Thyroid gland (tissue), 4 donors: Measurements from ENCODE around the gene CAPZB. TPM values are rescaled to one million over a fixed set of nuclear protein-coding genes. Genes with fewer than 3 reads are reported as not detected.

ENCODE experiments used
- DNase-seq, 2 donors: peaks; one replicate each; pipeline ENCODE4 v3.0.0-alpha.2; 2019
- H3K27ac ChIP-seq, 3 donors: fragments of 200-600 bp; sonication (generic); 1 replicate in 2 of 3; 2 replicates in 1 of 3; pipeline ENCODE4 v1.5.1; 2016 to 2019; ENCODE audit warnings: mild to moderate bottlenecking in 1 of 3, moderate library complexity in 1 of 3
- H3K27me3 ChIP-seq: fragments of 200-600 bp; sonication (generic); one replicate; pipeline ENCODE4 v1.5.1; 2019
- H3K36me3 ChIP-seq, 2 donors: fragments of 200-600 bp; sonication (generic); one replicate each; pipeline ENCODE4 v1.5.1; 2016 to 2019
- H3K4me1 ChIP-seq, 2 donors: fragments of 200-600 bp; sonication (generic); one replicate each; pipeline ENCODE4 v1.5.1; 2017 to 2019
- H3K4me3 ChIP-seq, 3 donors: fragments of 200-600 bp; sonication (generic); replicated peaks in 1 of 3; 1 replicate in 2 of 3; 2 replicates in 1 of 3; pipeline ENCODE4 v1.5.1; 2016; ENCODE audit warnings: mild to moderate bottlenecking in 1 of 3
- H3K9me3 ChIP-seq: fragments of 200-600 bp; sonication (generic); one replicate; pipeline ENCODE4 v1.5.1; 2017
- CTCF ChIP-seq, 6 experiments: fragments of 200-600 bp in 3 of 6; fragments of 450-650 bp in 3 of 6; sonication (generic) in 3 of 6; IDR thresholded peaks; one replicate each; pipeline ENCODE4 v1.5.1; 2016 to 2019; ENCODE audit warnings: antibody characterized with exemption in 6 of 6, mild to moderate bottlenecking in 2 of 6, inconsistent platforms in 1 of 6, moderate library complexity in 1 of 6
- POLR2A ChIP-seq, 2 donors: fragments of 450-650 bp; IDR thresholded peaks; one replicate each; pipeline ENCODE4 v1.6.1; 2017; ENCODE audit warnings: antibody characterized with exemption in 2 of 2, mild to moderate bottlenecking in 2 of 2, moderate library complexity in 1 of 2
- WGBS, 2 donors: methylation state at CpG; one replicate each; pipeline ENCODE4 v1.1.5; 2017; 5-methylcytosine and 5-hydroxymethylcytosine counted together
- intact Hi-C: fragments of 100-400 bp; cut with DNase I; formaldehyde crosslinking; loops from one replicate; pipeline ENCODE4 v1.15.1; 2023
- total RNA-seq, 4 donors: library from RNA; depleted of rRNA; stranded (reverse); fragments of >200 nt; gene quantifications; one replicate each; pipeline ENCODE4 v1.2.3, GENCODE V29; 2016

CAPZB gene
- total RNA-seq, 4 donors from 2014 or later: 75.4 to 116 (median 93.1) TPM

GRCh38 chr1:19348441-19349198, 136.7 kb downstream of the CAPZB start:
- no peak for DNase-seq
- Histone ChIP-seq H3K4me3 (no peak overlapping the region), H3K4me1 (no peaks in the 10 kb centered on the region), H3K9me3 (no peaks in the 10 kb centered on the region), H3K27me3 (no peaks in the 10 kb centered on the region), H3K27ac (no peak overlapping the region), H3K36me3 (peaks cover 28 to 31% of the 10 kb centered on the region in 2 donors)
- TF ChIP-seq CTCF (IDR thresholded peaks at IDR 0.05) (no peak), POLR2A (IDR thresholded peaks at IDR 0.05) (no peak)
- 88 to 92% methylated on average over 14 to 15 of the region's 15 CpGs for WGBS, 2 donors
- intact Hi-C loops: loop anchor here (10.0 kb wide), 1 partner anchor 236 kb away; no protein-coding TSS in a partner anchor

- Histone ChIP-seq H3K36me3 (peaks cover 31 to 33% of the 10 kb centered on the region in 2 donors), H3K9me3 (no peaks in the 10 kb centered on the region), H3K4me3 (no peak overlapping the region), H3K4me1 (no peaks in the 10 kb centered on the region), H3K27ac (no peak overlapping the region), H3K27me3 (no peaks in the 10 kb centered on the region)
- no peak for DNase-seq
- no peak for TF ChIP-seq POLR2A (IDR thresholded peaks at IDR 0.05)
- no peak for TF ChIP-seq CTCF (IDR thresholded peaks at IDR 0.05)
- 74 to 85% methylated on average over 14 of the region's 14 CpGs for WGBS, 2 donors
- intact Hi-C loops: loop anchor here (10.0 kb wide), 1 partner anchor 237 kb away; no protein-coding TSS in a partner anchor
These were observed 137.7 kb downstream of the CAPZB start for GRCh38 chr1:19347533-19348172.

- WGBS, 2 donors: 86 to 91% methylated on average over 6 of the region's 6 CpGs
- DNase-seq: no peak
- Histone ChIP-seq H3K4me3 (no peak overlapping the region), H3K27me3 (no peaks in the 10 kb centered on the region), H3K4me1 (peaks cover 0 to 6% of the 10 kb centered on the region in 2 donors), H3K9me3 (no peaks in the 10 kb centered on the region), H3K36me3 (peaks cover 33% of the 10 kb centered on the region in 2 donors), H3K27ac (no peak overlapping the region)
- intact Hi-C loops: loop anchor here (10.0 kb wide), 1 partner anchor 239 kb away; no protein-coding TSS in a partner anchor
- TF ChIP-seq POLR2A (IDR thresholded peaks at IDR 0.05) (no peak), CTCF (IDR thresholded peaks at IDR 0.05) (no peak)
These were observed 139.3 kb downstream of the CAPZB start for GRCh38 chr1:19346026-19346425.

- intact Hi-C loops: loop anchor here (10.0 kb wide), 1 partner anchor 239 kb away; no protein-coding TSS in a partner anchor
- Histone ChIP-seq H3K36me3 (peaks cover 33% of the 10 kb centered on the region in 2 donors), H3K27me3 (no peaks in the 10 kb centered on the region), H3K4me1 (peaks cover 0 to 6% of the 10 kb centered on the region in 2 donors), H3K9me3 (no peaks in the 10 kb centered on the region), H3K4me3 (no peak overlapping the region), H3K27ac (no peak overlapping the region)
- WGBS, 2 donors: 71 to 90% methylated on average over 1 to 8 of the region's 8 CpGs
- TF ChIP-seq CTCF (IDR thresholded peaks at IDR 0.05): no peak
- no peak for TF ChIP-seq POLR2A (IDR thresholded peaks at IDR 0.05)
- no peak for DNase-seq
These were observed 139.9 kb downstream of the CAPZB start for GRCh38 chr1:19345391-19345790.

GRCh38 chr1:19344831-19345230, 140.5 kb downstream of the CAPZB start:
- Histone ChIP-seq H3K9me3 (no peaks in the 10 kb centered on the region), H3K36me3 (peaks cover 29 to 33% of the 10 kb centered on the region in 2 donors), H3K4me1 (peaks cover 0 to 6% of the 10 kb centered on the region in 2 donors), H3K4me3 (no peak overlapping the region), H3K27me3 (no peaks in the 10 kb centered on the region), H3K27ac (no peak overlapping the region)
- TF ChIP-seq CTCF (IDR thresholded peaks at IDR 0.05): no peak
- no peak for TF ChIP-seq POLR2A (IDR thresholded peaks at IDR 0.05)
- intact Hi-C loops: loop anchor here (10.0 kb wide), 1 partner anchor 240 kb away; no protein-coding TSS in a partner anchor
- 98 to 100% methylated on average over 7 to 10 of the region's 11 CpGs for WGBS, 2 donors
- DNase-seq: no peak
